Gastrocnemius medialis (tissue), 4 donors: Measurements from ENCODE around the gene UTP11.

Experiments used
- CTCF ChIP-seq, 5 experiments: fragments of 450-650 bp in 3 of 5; fragments of 200-600 bp in 2 of 5; sonication (generic) in 2 of 5; IDR thresholded peaks in 4 of 5; conservative IDR thresholded peaks in 1 of 5; 1 replicate in 4 of 5; 2 replicates in 1 of 5; pipeline ENCODE4 v1.5.1; 2016 to 2019; ENCODE audit warnings: antibody characterized with exemption in 5 of 5, mild to moderate bottlenecking in 3 of 5, moderate library complexity in 3 of 5
- POLR2A ChIP-seq, 2 donors: fragments of 450-650 bp; IDR thresholded peaks; one replicate each; pipeline ENCODE4 v1.6.1; 2017; ENCODE audit warnings: antibody characterized with exemption in 2 of 2, mild to moderate bottlenecking in 2 of 2, moderate library complexity in 2 of 2

- TF ChIP-seq CTCF (IDR thresholded peaks at IDR 0.05 in 4 of 5, conservative IDR thresholded peaks at IDR 0.05 in 1 of 5) (no peak), POLR2A (IDR thresholded peaks at IDR 0.05) (no peak)
Measured at GRCh38 chr1:38009841-38010180, 2.7 kb upstream of the UTP11 start.
